H1 (cell line): ENCODE results near the gene GARS1. TPM values are rescaled to one million over a fixed set of nuclear protein-coding genes. Genes with fewer than 3 reads are reported as not detected.

Source experiments
- CTCF ChIA-PET: fragments of 300-600 bp; sonication (Branson Sonifier 250); formaldehyde crosslinking; loops from one replicate; lab custom pipeline; 2021; ENCODE audit not compliant: partially characterized antibody; lab: Charles Lee
- POLR2A ChIA-PET: fragments of 300-600 bp; sonication (Branson Sonifier 250); formaldehyde crosslinking; loops from one replicate; lab custom pipeline; 2021; ENCODE audit warnings: inconsistent platforms; ENCODE audit not compliant: partially characterized antibody; lab: Charles Lee
- DNase-seq, 2 experiments: peaks; one replicate each; pipeline versions ENCODE4 v3.0.0 to v3.0.0-alpha.2; 2010 to 2022; ENCODE audit warnings: low spot score in 2 of 2, low read depth in 1 of 2, mixed read lengths in 1 of 2
- FAIRE-seq: peaks from 2 replicates; lab custom pipeline; 2011; peaks lifted over from hg19 to GRCh38; lab: Jason Lieb, UNC
- H2AFZ ChIP-seq: 2 replicates; pipeline ENCODE4 v1.8.1; 2012; ENCODE audit warnings: low read length, inconsistent platforms
- H2AK5ac ChIP-seq: 2 replicates; pipeline ENCODE4 v1.6.1; 2013; ENCODE audit warnings: low read depth, low read length
- H2BK120ac ChIP-seq: replicated peaks from 2 replicates; pipeline ENCODE3; 2013; ENCODE audit warnings: low read depth, low read length, inconsistent platforms
- H2BK12ac ChIP-seq: 2 replicates; pipeline ENCODE4 v1.6.1; 2013; ENCODE audit warnings: low read depth, low read length
- H2BK15ac ChIP-seq: 2 replicates; pipeline ENCODE4 v1.6.1; 2013; ENCODE audit warnings: low read length
- H2BK20ac ChIP-seq: 2 replicates; pipeline ENCODE4 v1.6.1; 2013; ENCODE audit warnings: low read length
- H2BK5ac ChIP-seq: 2 replicates; pipeline ENCODE4 v1.6.1; 2013; ENCODE audit warnings: low read depth, low read length
- H3K14ac ChIP-seq: 2 replicates; pipeline ENCODE4 v1.6.1; 2013; ENCODE audit warnings: inconsistent platforms; ENCODE audit not compliant: insufficient read length
- H3K18ac ChIP-seq: 2 replicates; pipeline ENCODE4 v1.6.1; 2013; ENCODE audit warnings: low read length; ENCODE audit errors: extremely low read depth
- H3K23ac ChIP-seq: 2 replicates; pipeline ENCODE4 v1.6.1; 2013; ENCODE audit warnings: inconsistent platforms; ENCODE audit not compliant: insufficient read length
- H3K23me2 ChIP-seq: 2 replicates; pipeline ENCODE4 v1.6.1; 2013; ENCODE audit warnings: low read depth, low read length
- H3K27ac ChIP-seq: 2 replicates; pipeline ENCODE4 v1.6.1; 2011; ENCODE audit warnings: low read depth, low read length, inconsistent platforms
- H3K27me3 ChIP-seq, 4 experiments: replicated peaks in 1 of 4; 1 replicate in 1 of 4; 2 replicates in 3 of 4; pipeline versions ENCODE4 v1.6.1 to v1.8.1; 2011 to 2013; ENCODE audit warnings: low read length in 3 of 4, mild to moderate bottlenecking in 3 of 4, inconsistent platforms in 2 of 4, mixed read lengths in 2 of 4, moderate library complexity in 1 of 4; ENCODE audit not compliant: control insufficient read depth in 3 of 4, insufficient read depth in 3 of 4; ENCODE audit errors: extremely low read depth in 1 of 4
- H3K36me3 ChIP-seq, 4 experiments: 2 replicates each; pipeline versions ENCODE4 v1.6.1 to v1.8.1; 2011 to 2013; ENCODE audit warnings: mild to moderate bottlenecking in 4 of 4, low read length in 3 of 4, moderate library complexity in 2 of 4, control low read depth in 1 of 4, inconsistent platforms in 1 of 4; ENCODE audit not compliant: insufficient read depth in 4 of 4, control insufficient read depth in 2 of 4
- H3K4ac ChIP-seq: replicated peaks from 2 replicates; pipeline ENCODE3; 2013; ENCODE audit warnings: low read length, low read depth, mixed read lengths, inconsistent platforms; ENCODE audit not compliant: insufficient read length
- H3K4me1 ChIP-seq, 4 experiments: replicated peaks in 1 of 4; 1 replicate in 1 of 4; 2 replicates in 3 of 4; pipeline versions ENCODE4 v1.6.1 to v1.8.1; 2011 to 2013; ENCODE audit warnings: low read length in 3 of 4, inconsistent platforms in 2 of 4, mixed read lengths in 1 of 4; ENCODE audit not compliant: insufficient read depth in 4 of 4, control insufficient read depth in 3 of 4
- H3K4me2 ChIP-seq, 2 experiments: 2 replicates each; pipeline versions ENCODE4 v1.6.1 to v1.8.1; 2011 to 2013; ENCODE audit warnings: low read depth in 2 of 2, low read length in 2 of 2, control low read depth in 1 of 2, inconsistent platforms in 1 of 2, mild to moderate bottlenecking in 1 of 2; ENCODE audit not compliant: insufficient read depth in 1 of 2
- H3K4me3 ChIP-seq, 4 experiments: fragments of 200-600, 300-600 bp in 1 of 4; sonication (generic), shearing (Covaris generic), sonication (Bioruptor Twin) in 1 of 4; 2 replicates each; pipeline versions ENCODE4 v1.5.1 to v1.8.1; 2011 to 2016; ENCODE audit warnings: low read length in 4 of 4, low read depth in 3 of 4, control low read depth in 2 of 4, inconsistent platforms in 2 of 4, mild to moderate bottlenecking in 2 of 4, mixed read lengths in 1 of 4, moderate library complexity in 1 of 4; ENCODE audit not compliant: insufficient read depth in 2 of 4; ENCODE audit errors: extremely low read depth in 1 of 4
- H3K56ac ChIP-seq: replicated peaks from 2 replicates; pipeline ENCODE3; 2013; ENCODE audit warnings: low read depth, mild to moderate bottlenecking, mixed read lengths, low read length, inconsistent platforms; ENCODE audit not compliant: insufficient read length
- H3K79me1 ChIP-seq: 2 replicates; pipeline ENCODE4 v1.6.1; 2013; ENCODE audit warnings: low read depth, low read length, control low read depth
- H3K79me2 ChIP-seq, 2 experiments: 2 replicates each; pipeline versions ENCODE4 v1.6.1 to v1.8.1; 2012 to 2013; ENCODE audit warnings: low read length in 2 of 2, mild to moderate bottlenecking in 2 of 2, inconsistent platforms in 1 of 2; ENCODE audit not compliant: insufficient read depth in 2 of 2, control insufficient read depth in 1 of 2
- H3K9ac ChIP-seq, 4 experiments: replicated peaks in 1 of 4; 1 replicate in 1 of 4; 2 replicates in 3 of 4; pipeline versions ENCODE4 v1.6.1 to v1.8.1; 2011 to 2013; ENCODE audit warnings: low read depth in 3 of 4, low read length in 3 of 4, control low read depth in 2 of 4, mild to moderate bottlenecking in 2 of 4, moderate library complexity in 2 of 4, inconsistent platforms in 1 of 4; ENCODE audit errors: extremely low read depth in 1 of 4
- H3K9me3 ChIP-seq, 2 experiments: 2 replicates each; pipeline versions ENCODE4 v1.6.1 to v1.8.1; 2012 to 2013; ENCODE audit warnings: mild to moderate bottlenecking in 2 of 2, moderate library complexity in 2 of 2, control low read depth in 1 of 2, inconsistent platforms in 1 of 2, low read depth in 1 of 2, low read length in 1 of 2, mixed read lengths in 1 of 2; ENCODE audit not compliant: insufficient read depth in 2 of 2
- H4K20me1 ChIP-seq, 2 experiments: replicated peaks in 1 of 2; 2 replicates each; pipeline versions ENCODE3 to v1.8.1; 2011 to 2013; ENCODE audit warnings: inconsistent platforms in 2 of 2, low read length in 2 of 2, mild to moderate bottlenecking in 1 of 2; ENCODE audit not compliant: insufficient read depth in 2 of 2, control insufficient read depth in 1 of 2
- H4K5ac ChIP-seq: 2 replicates; pipeline ENCODE4 v1.6.1; 2013; ENCODE audit warnings: low read length, low read depth, mixed read lengths, inconsistent platforms; ENCODE audit not compliant: insufficient read length
- H4K8ac ChIP-seq: 2 replicates; pipeline ENCODE4 v1.8.0; 2013; ENCODE audit warnings: mild to moderate bottlenecking, moderate library complexity, low read length, inconsistent platforms; ENCODE audit not compliant: insufficient read depth; ENCODE audit errors: extremely low read depth
- H4K91ac ChIP-seq: replicated peaks from 2 replicates; pipeline ENCODE3; 2013; ENCODE audit warnings: low read length, mixed read lengths, inconsistent platforms; ENCODE audit not compliant: insufficient read length
- CTBP2 ChIP-seq: IDR thresholded peaks from 2 replicates; pipeline ENCODE4 v1.7.0; 2011; ENCODE audit warnings: borderline replicate concordance, mild to moderate bottlenecking, moderate library complexity, mixed read lengths, low read length; ENCODE audit not compliant: insufficient read depth, insufficient read length
- WGBS, 2 experiments: shearing (Covaris generic) in 1 of 2; methylation state at CpG; one replicate each; pipeline versions ENCODE4 v1.1.6 to v1.1.7; 2013 to 2015; ENCODE audit warnings: low lambda C conversion rate in 2 of 2, mixed read lengths in 2 of 2, inconsistent platforms in 1 of 2, low coverage in 1 of 2, missing lambda C conversion rate in 1 of 2; ENCODE audit not compliant: insufficient replicate concordance in 2 of 2, insufficient coverage in 1 of 2, insufficient read length in 1 of 2; ENCODE audit errors: extremely low coverage in 1 of 2, missing lambda C conversion rate in 1 of 2; 5-methylcytosine and 5-hydroxymethylcytosine counted together
- polyA plus RNA-seq, 7 experiments: library from polyadenylated mRNA; depleted of rRNA in 3 of 7; stranded (reverse) in 5 of 7; unstranded in 2 of 7; fragments of >200 nt in 5 of 7; fragments of 200-250 nt in 2 of 7; gene quantifications; 1 replicate in 5 of 7; 2 replicates in 1 of 7; 4 replicates in 1 of 7; pipeline versions ENCODE4 v1.2.1 to v1.2.3, GENCODE V29; 2011 to 2013; ENCODE audit warnings: missing spikeins in 2 of 7, mixed read lengths in 2 of 7
- total RNA-seq: library from RNA; stranded (reverse); fragmentation: NEBNext Ultra II Directional; extraction: Animal tissue kit (Norgen Biotek cat#: 25700); gene quantifications from 2 replicates; pipeline ENCODE4 v1.2.1, GENCODE V29; 2021

Gene GARS1
- total and polyA plus RNA-seq, 2 of the 8 experiments (the other 6 are each of a cell fraction or from before 2014, with no cell fraction given): 270 to 476 TPM

DNA sequence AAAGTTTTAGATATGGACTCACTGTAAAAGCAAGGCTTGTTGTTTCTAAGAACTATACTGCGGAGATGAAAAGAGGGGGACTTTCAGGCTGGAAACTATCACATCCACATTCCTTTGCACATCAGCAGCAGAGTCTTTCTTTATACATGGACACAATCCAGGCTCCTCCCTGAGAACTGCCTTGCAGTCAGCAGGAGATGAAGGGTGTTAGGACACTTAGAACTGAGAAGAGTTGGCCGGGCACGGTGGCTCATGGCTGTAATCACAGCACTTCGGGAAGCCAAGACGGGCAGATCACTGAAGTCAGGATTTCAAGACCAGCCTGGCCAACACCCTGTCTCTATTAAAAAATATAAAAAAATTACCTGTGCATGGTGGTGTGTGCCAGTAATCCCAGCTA is 9.7 kb upstream of the GARS1 start:
- WGBS, 2 experiments: 80% methylated on average over 5 of the region's 5 CpGs; no CpG with 5 or more reads in 1 of the 2 experiments
- H2BK12ac ChIP-seq: no peak overlapping the region; the same call in 1 of the 2 replicates
- no peak overlapping the region for H3K14ac ChIP-seq
- CTCF ChIA-PET: interaction anchor here (1.0 kb wide), 1 partner anchor 155 kb away, joined by 3 read pairs; no protein-coding TSS in a partner anchor
- H3K36me3 ChIP-seq: peaks cover 0 to 17% (median 4%) of the 10 kb centered on the region in 4 experiments; a peak in 3 of 8 replicates
- no peak for TF ChIP-seq CTBP2
- no peak overlapping the region for H3K27ac ChIP-seq
- no peak overlapping the region for H3K18ac ChIP-seq
- no peak overlapping the region for H4K5ac ChIP-seq
- H3K9ac ChIP-seq: no peak overlapping the region
- no peak overlapping the region for H2BK120ac ChIP-seq
- H2AK5ac ChIP-seq: no peak overlapping the region
- no peaks in the 10 kb centered on the region for H3K23me2 ChIP-seq
- H2AFZ ChIP-seq: no peak overlapping the region
- peaks cover 5 to 13% of the 10 kb centered on the region in 2 experiments; a peak in 2 of 4 replicates for H3K9me3 ChIP-seq
- POLR2A ChIA-PET: interaction anchor here (0.6 to 1.4 kb wide), 4 partner anchors 9 to 17 kb away, joined by 3 to 6 read pairs (median 4); partner anchors contain the start of gene GARS1
- no peak overlapping the region for H3K4ac ChIP-seq
- FAIRE-seq (no peak), DNase-seq (no peak)
- H3K4me2 ChIP-seq: peak overlapping the region in 1 of 2 experiments; percentile 11; a peak in 1 of 4 replicates
- H2BK5ac ChIP-seq: no peak overlapping the region
- no peak overlapping the region for H3K4me3 ChIP-seq
- H2BK20ac ChIP-seq: no peak overlapping the region
- no peak overlapping the region for H4K8ac ChIP-seq
- peaks cover 0 to 4% of the 10 kb centered on the region in 2 experiments; a peak in 1 of 4 replicates for H3K79me2 ChIP-seq
- H4K20me1 ChIP-seq: no peaks in the 10 kb centered on the region
- no peak overlapping the region for H3K56ac ChIP-seq
- no peak overlapping the region for H2BK15ac ChIP-seq
- no peaks in the 10 kb centered on the region for H3K27me3 ChIP-seq
- H4K91ac ChIP-seq: no peak overlapping the region
- no peaks in the 10 kb centered on the region for H3K79me1 ChIP-seq
- peaks cover 2 to 10% (median 5%) of the 10 kb centered on the region in 4 experiments; a peak in 5 of 7 replicates for H3K4me1 ChIP-seq
- H3K23ac ChIP-seq: no peak overlapping the region
